SK-N-MC (cell line): ENCODE results near the gene LRWD1.

Experiments used
- DNase-seq: peaks from one replicate; pipeline ENCODE4 v3.0.0-alpha.2; 2011; ENCODE audit warnings: low read depth, low spot score
- H3K27ac ChIP-seq: fragments of 200-600 bp; sonication (generic); 2 replicates; pipeline ENCODE4 v1.5.1; 2016; ENCODE audit warnings: mixed run types
- H3K36me3 ChIP-seq: fragments of 200-600 bp; sonication (generic); 2 replicates; pipeline ENCODE4 v1.6.1; 2017; ENCODE audit warnings: antibody characterized with exemption, low read length, mixed read lengths; ENCODE audit not compliant: insufficient read depth
- H3K4me3 ChIP-seq: fragments of 200-600 bp; sonication (generic); 2 replicates; pipeline ENCODE4 v1.5.1; 2016
- H3K9ac ChIP-seq: fragments of 200-600 bp; sonication (generic); 2 replicates; pipeline ENCODE4 v1.8.0; 2017; ENCODE audit warnings: mixed run types, mixed read lengths; ENCODE audit not compliant: insufficient read length
- H3K9me3 ChIP-seq: fragments of 200-600 bp; sonication (generic); 2 replicates; pipeline ENCODE4 v1.6.1; 2017; ENCODE audit warnings: low read depth, mild to moderate bottlenecking, antibody characterized with exemption, low read length, moderate library complexity, mixed read lengths
- EZH2 ChIP-seq: fragments of 200-600 bp; sonication (generic); IDR thresholded peaks from one replicate; pipeline ENCODE4 v1.6.1; 2017; ENCODE audit warnings: antibody characterized with exemption
- FOXP2 ChIP-seq: optimal IDR thresholded peaks from 2 replicates; pipeline ENCODE3; 2011; ENCODE audit warnings: mild to moderate bottlenecking, moderate library complexity; ENCODE audit not compliant: insufficient read depth; ENCODE audit errors: extremely low read length, control extremely low read depth
- POLR2AphosphoS5 ChIP-seq: IDR thresholded peaks from 2 replicates; pipeline ENCODE4 v1.6.1; 2012; ENCODE audit warnings: mild to moderate bottlenecking, low read depth, low read length, borderline replicate concordance

LRWD1 gene

GRCh38 chr7:102464577-102465280, at the start of gene LRWD1, which contains the start of gene ALKBH4:
Gene LRWD1, plus strand, starts transcription at chr7:102464984. Its CDS starts 97 bp downstream, at chr7:102465081.
Gene ALKBH4, minus strand, starts transcription at chr7:102464863. Its CDS starts 27 bp downstream, at chr7:102464836.
- Histone ChIP-seq H3K36me3 (no peaks in the 10 kb centered on the region; the same call in 1 of the 2 replicates), H3K4me3 (peak within 1 kb of the TSS; percentile 97), H3K9me3 (no peaks in the 10 kb centered on the region), H3K9ac (peak within 1 kb of the TSS; percentile 95), H3K27ac (peak within 1 kb of the TSS; percentile 49; the same call in 1 of the 2 replicates)
- DNase-seq: peak; percentile 14
- peak; percentile 92 for TF ChIP-seq POLR2AphosphoS5
- peak; percentile 54 for TF ChIP-seq FOXP2
- no peak for TF ChIP-seq EZH2

DNA sequence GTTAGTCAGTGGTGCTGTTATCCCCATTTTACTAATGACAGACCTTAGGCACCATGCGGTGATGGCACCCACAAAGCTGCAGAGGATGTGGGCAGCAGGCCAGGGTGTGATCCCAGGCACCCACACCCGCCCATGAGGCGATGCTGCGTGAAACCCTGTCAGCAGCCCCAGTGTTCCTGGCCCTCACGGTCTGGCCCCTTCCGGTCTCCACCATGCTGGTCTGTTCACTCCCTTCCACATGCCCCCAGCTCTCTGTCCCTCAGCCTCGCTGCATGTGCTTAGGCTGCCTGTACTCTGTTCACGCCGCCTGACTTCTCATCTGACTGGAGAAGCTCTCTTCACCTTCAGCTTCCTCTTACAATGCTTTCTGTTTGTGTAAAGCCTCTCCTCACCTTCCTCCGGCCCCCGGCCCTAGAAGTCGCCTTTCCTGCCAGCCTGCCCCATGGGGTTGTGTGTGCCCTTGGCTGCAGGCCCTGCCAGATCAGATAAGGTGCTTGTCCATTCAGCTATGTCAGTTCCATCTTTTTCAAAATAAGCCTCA, 49.0 kb upstream of the LRWD1 start:
- Histone ChIP-seq H3K4me3 (no peak overlapping the region), H3K9ac (no peak overlapping the region), H3K9me3 (no peaks in the 10 kb centered on the region), H3K27ac (no peak overlapping the region), H3K36me3 (peaks cover 64% of the 10 kb centered on the region)
- no peak for DNase-seq
- TF ChIP-seq FOXP2: no peak
- TF ChIP-seq EZH2: no peak
- no peak for TF ChIP-seq POLR2AphosphoS5

DNA sequence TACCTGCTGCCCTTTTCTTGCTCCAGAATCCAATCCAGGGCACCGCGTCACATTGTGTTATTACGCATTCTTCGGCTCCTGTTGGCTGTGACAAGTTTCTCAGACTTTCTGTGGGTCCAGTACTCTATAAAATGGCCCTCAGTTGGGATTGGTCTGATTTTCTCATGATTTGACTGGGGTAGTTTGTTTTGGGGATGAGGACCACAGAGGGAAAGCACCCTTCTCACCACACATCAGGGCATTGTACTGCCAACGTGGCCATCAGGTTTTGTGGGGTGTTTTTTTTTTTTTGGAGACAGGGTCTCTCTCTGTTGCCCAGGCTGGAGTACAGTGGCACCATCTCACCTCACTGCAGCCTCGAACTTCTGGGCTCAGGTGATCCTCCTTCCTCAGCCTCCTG, 48.4 kb upstream of the LRWD1 start:
- DNase-seq: no peak
- TF ChIP-seq FOXP2: no peak
- TF ChIP-seq EZH2: no peak
- no peak for TF ChIP-seq POLR2AphosphoS5
- Histone ChIP-seq H3K9me3 (no peaks in the 10 kb centered on the region), H3K27ac (no peak overlapping the region), H3K4me3 (no peak overlapping the region), H3K9ac (no peak overlapping the region), H3K36me3 (peaks cover 64% of the 10 kb centered on the region)

DNA sequence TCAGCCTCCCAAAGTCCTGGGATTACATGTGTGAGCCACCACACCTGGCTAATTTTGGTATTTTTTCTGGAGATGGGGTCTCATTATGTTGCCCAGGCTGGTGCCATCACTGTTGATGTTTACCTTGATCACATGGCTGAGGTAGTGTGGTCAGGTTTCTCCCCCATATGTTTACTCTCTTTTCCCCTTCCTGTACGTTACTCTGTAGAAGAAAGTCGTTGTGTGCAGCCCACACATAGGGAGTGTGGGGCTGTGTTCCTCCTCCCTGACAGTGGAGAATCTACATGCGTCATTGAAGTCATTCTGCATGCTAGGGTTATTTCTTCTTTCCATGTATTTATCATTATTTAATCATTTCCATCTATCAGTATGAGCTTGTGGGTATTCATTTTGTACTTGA, 47.7 kb upstream of the LRWD1 start:
- Histone ChIP-seq H3K4me3 (no peak overlapping the region), H3K9ac (no peak overlapping the region), H3K9me3 (no peaks in the 10 kb centered on the region), H3K27ac (no peak overlapping the region), H3K36me3 (peaks cover 57% of the 10 kb centered on the region)
- DNase-seq: no peak
- TF ChIP-seq FOXP2: no peak
- no peak for TF ChIP-seq POLR2AphosphoS5
- no peak for TF ChIP-seq EZH2

DNA sequence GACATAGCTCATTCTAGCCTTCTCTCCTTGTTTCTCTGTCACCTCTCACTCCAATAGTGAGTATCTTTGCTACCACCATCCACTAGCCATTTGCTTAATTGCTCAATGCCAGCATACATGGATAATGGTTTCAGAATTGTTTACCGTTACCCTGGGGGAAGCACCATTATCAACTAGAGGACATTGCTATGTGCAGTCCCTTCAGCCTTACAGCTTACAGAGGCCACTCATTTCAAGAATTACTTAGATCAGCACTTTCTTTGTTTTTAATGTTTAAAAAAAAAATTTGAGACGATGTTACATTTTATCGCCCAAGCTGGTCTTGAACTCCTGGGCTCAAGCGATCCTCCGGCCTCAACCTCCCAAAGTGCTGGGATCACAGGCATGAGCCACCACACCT, 46.2 kb upstream of the LRWD1 start:
- no peaks in the 10 kb centered on the region for H3K9me3 ChIP-seq
- H3K27ac ChIP-seq: no peak overlapping the region
- DNase-seq: no peak
- TF ChIP-seq FOXP2 (no peak), POLR2AphosphoS5 (no peak), EZH2 (no peak)
- H3K36me3 ChIP-seq: peaks cover 44% of the 10 kb centered on the region
- no peak overlapping the region for H3K9ac ChIP-seq
- no peak overlapping the region for H3K4me3 ChIP-seq

DNA sequence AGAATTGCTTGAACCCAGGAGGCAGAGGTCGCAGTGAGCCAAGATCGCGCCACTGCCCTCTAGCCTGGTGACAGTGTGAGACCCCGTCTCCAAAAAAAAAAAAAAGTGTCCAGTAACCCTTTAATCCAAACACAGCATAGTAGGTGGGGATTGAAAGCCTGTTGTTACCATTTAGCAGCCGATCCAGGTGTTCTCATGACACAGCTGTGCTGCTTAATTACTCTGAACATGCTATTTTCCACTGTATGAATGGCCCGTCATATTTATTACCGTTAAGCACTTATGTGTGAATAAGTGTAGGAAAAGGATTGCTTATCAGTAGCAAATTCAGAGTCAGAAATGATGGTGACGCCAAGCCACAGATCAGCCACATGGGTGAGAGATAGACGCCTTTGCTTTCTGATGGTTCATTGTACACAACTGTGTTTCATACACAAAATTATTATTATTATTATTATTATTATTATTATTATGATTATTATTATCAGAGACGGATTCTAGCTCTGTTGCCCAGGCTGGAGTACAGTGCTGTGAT, 43.0 kb upstream of the LRWD1 start:
- TF ChIP-seq EZH2: no peak
- no peak for TF ChIP-seq POLR2AphosphoS5
- TF ChIP-seq FOXP2: no peak
- Histone ChIP-seq H3K27ac (no peak overlapping the region), H3K9me3 (no peaks in the 10 kb centered on the region), H3K9ac (no peak overlapping the region), H3K36me3 (peaks cover 47% of the 10 kb centered on the region), H3K4me3 (no peak overlapping the region)
- DNase-seq: no peak

DNA sequence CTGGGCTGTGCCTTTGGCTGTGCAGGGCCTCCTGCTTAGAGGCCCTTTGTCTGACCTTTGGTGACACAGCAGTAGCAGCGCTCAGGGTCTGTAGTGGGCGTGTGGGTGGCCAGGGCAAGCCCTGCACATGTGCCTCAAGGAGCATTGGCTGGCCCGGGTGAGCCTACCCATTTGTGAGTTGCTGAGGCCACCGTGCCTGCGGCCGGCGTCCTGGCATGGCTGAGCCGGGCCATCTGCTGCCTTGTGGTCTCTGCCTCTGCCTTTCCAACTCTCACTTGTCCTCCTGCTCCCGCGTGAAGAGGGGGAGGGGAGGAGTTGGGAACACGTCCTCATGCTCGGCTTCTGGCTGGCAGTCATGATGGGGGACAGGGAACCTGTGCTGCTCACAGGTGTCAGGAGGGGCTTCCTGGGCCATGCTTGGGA, 40.6 kb upstream of the LRWD1 start:
- TF ChIP-seq EZH2: no peak
- Histone ChIP-seq H3K9ac (no peak overlapping the region), H3K4me3 (no peak overlapping the region), H3K36me3 (peaks cover 42% of the 10 kb centered on the region), H3K27ac (no peak overlapping the region), H3K9me3 (no peaks in the 10 kb centered on the region)
- DNase-seq: no peak

GRCh38 chr7:102424787-102425218, 40.0 kb upstream of the LRWD1 start:
- no peak overlapping the region for H3K27ac ChIP-seq
- TF ChIP-seq POLR2AphosphoS5: no peak
- no peak for TF ChIP-seq EZH2
- TF ChIP-seq FOXP2: no peak
- no peak overlapping the region for H3K9ac ChIP-seq
- peaks cover 39% of the 10 kb centered on the region for H3K36me3 ChIP-seq
- DNase-seq: no peak
- no peaks in the 10 kb centered on the region for H3K9me3 ChIP-seq
- no peak overlapping the region for H3K4me3 ChIP-seq
